HG02759 (cell line): ENCODE measurements around the gene PAEP.

ENCODE experiments used
- ATAC-seq: cut with Tn5 transposase; IDR thresholded peaks from one replicate; pipeline ENCODE4 v1.9.1; 2021; ENCODE audit warnings: mild to moderate bottlenecking, moderate library complexity; ENCODE audit not compliant: unreplicated experiment

The PAEP gene

GRCh38 chr9:135574943-135575342 lies 13.4 kb downstream of the PAEP start:
- ATAC-seq, result no peak

GRCh38 chr9:135575995-135576631 lies 14.6 kb downstream of the PAEP start:
- no peak for ATAC-seq

- ATAC-seq, result no peak
Measured at GRCh38 chr9:135577256-135577655, 15.7 kb downstream of the PAEP start.

GRCh38 chr9:135579356-135579755 lies 17.8 kb downstream of the PAEP start:
- ATAC-seq, result no peak

DNA sequence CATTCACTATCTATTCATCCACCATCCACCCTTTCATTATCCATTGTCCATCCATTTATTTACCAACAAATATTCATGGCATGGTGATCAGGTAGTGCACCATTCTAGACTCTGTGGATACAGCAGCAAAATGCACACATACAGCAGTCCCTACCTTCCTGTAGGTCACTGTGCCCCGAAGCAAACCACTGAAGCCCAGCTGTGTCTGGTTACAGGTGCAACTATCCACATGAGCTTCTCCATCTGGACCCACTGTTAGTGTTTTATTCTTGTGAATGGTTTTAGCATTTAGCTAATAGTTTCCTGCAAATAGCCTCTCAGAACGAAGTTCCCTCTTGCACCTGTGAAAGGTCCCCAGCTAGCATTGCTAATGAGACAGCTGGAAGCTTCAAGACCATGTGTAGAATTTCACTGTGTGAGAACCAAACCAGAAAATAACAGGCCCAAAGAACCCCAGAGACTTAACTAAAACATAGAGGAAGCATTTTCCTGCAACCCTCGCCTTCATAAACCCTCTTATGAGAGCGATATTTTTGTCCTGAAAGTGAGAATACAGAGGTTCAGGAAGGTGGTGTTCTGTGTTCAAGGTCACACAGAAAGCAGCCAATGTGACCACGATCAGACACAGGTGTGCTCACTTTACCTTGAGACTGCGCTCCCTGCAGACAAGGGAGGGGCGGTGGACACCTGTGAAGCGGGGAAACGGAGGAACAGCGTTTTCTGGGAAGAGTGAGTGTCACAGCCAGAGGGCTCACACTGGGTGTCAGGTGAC lies 18.5 kb downstream of the PAEP start:
- ATAC-seq, result no peak

GRCh38 chr9:135580664-135581380 lies 19.3 kb downstream of the PAEP start:
- ATAC-seq, result no peak

DNA sequence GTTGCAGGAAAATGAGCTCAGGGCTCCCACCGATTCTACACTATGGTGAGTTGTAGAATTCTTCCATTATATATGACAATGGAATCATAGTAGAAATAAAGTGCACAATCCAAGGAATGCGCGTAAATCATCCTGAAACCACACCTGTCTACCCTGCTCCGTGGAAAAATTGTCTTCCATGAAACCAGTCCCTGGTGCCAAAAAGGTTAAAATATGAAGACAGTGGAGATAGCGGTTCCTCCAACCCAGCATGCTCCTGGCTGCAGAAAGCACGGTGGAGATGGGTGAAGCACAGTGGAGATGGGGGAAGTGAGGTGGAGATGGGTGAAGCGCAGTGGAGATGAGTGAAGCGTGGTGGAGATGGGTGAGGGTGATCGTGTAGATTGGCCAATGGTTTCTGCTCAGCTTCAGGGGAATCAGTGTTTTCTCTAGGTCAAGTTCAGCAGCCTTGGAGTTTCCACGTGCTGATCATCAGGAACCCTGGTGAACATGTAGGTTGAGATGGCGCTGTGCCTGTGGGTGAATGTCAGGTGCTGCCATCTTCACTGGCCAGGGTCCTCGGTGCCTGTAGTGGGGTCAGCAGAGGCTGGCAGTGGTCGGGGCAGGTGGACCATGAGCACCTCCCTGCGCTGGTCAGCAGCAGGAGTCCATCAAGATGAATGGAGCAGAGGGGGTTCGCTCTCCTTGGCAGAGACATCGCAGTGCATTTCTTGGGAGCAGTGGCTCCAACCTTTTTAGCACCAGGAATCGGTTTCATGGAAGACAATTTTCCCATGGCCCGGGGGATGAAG lies 20.3 kb downstream of the PAEP start:
- ATAC-seq, result no peak

DNA sequence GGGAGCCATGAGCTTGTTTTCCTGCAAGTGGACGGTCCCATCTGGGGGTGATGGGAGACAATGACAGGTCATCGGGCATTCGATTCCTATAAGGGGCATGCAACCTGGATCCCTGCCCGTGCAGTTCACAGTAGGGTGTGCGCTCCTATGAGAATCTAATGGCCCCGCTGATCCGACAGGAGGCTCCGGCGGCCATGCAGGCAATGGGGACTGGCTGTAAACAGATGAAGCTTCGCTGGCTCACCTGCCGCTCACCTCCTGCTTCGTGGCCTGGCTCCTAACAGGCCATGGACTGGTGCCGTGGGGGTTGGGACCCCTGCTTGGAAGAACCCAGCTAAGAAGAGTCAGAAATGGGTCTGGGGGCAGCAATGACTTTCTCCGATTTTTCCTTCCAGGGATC lies 21.0 kb downstream of the PAEP start:
- no peak for ATAC-seq

DNA sequence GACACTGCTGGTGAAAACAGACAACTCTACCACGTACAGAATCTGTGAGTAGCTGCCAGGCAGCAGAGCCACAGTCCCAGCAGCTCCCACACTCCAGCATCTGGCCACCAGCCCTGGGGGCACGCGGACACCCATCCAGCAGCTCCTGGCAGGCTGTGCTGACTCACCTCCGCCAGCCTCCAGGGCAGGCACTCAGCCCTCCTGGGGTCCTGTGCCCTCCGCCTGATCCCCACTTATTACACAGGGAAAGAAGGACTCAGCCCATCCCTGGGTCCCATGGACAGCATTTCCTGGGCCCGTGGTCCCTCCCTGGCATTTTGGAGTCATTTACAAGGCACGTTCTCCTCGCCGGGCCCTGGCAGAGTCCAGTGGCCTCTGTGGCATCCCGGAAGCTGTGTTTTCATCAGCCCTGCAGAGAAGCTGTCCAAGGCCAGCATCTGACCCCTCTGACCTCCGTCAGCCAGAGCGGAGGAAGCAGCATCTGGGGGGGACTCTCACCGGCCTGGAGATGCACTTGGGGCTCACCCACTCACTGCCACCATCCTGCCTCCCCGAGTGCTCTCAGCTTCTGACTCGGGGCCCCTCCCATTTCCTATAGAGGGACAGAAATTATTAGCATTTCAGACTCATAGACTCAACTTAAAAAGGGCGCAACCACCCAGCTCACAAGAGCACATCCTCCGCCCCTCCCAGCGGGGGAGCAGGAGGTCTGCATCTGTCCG lies 21.6 kb downstream of the PAEP start:
- ATAC-seq, result no peak

GRCh38 chr9:135583688-135584011 lies 22.1 kb downstream of the PAEP start:
- ATAC-seq, result no peak

DNA sequence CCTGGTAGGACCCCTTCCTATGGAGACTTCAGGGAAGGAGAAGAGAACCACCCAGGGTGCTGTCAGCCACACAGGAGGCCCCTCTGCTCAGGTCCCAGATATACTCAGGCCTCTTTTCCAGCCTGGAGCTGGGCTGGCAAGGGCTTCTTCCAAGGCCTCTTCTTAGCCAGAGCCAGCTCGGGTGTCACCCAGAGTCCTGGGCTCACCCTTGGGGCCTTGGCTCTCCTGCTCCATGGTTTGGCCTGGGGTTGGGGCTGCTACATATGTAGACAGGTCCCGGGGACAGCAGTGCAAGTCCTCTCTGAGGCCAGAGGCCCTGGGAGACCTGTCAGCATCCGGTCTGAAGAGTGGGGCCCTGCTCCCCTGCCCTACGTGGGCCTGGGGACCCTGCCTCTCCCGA lies 22.8 kb downstream of the PAEP start:
- ATAC-seq, result no peak

GRCh38 chr9:135584934-135585333 lies 23.4 kb downstream of the PAEP start:
- ATAC-seq, result no peak

DNA sequence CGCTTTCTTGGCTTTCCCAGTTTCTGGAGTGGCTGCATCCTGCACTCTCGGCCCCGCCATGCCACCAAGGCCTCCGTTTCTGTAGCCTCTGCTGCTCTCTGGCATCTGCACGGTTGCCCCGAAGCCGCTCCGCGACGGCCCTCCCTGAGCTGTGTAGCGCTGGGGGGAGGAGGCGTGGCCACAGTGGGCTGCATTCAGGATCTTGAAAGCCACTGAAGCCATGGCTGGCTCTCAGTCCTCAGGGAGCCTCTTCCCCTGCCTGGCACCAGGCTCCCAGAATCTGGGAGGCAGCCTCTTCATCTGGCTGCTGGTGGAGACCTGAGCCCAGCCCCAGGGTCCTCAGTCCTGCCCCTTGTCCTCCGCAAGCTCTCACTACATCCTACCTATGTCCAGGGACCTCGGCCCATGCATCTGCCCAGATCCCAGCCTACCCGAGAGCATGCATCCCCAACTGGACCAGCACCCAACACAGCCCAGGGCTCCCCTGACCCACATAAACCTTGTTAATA lies 25.1 kb downstream of the PAEP start:
- ATAC-seq, result no peak

DNA sequence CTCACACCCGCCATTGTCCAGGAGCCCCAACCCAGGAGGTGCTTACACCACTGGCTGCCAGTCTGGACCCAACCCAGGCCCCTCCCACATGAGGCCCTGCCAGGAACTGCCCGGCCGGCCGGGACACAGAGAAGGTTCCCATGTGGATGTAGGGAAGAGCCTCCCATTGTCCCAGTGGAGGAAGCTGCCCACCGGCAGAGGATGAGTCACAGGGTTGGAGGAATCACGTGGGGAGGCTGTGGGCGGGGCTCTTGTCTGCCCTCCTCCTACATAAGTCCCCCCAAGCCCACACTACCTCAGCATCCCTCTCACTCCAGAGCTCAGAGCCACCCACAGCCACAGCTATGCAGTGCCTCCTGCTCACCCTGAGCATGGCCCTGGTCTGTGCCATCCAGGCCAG lies 26.1 kb downstream of the PAEP start:
- no peak for ATAC-seq

DNA sequence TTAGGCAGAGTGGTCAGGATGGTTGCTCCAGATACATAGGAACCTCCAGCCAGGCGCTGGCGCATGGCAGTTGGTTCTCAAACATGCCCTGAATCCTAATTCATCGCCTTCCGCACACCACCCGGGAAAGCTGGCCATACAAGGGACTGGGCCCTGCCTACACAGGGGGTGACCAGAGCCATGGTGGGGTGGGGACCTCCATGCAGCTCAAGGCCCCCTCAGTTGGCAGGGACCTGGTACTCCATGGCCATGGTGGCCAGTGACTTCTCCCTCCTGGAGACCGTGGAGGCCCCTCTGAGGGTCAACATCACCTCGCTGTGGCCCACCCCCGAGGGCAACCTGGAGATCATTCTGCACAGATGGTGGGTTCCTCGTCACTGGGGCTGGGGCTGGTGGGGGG lies 26.8 kb downstream of the PAEP start:
- no peak for ATAC-seq

DNA sequence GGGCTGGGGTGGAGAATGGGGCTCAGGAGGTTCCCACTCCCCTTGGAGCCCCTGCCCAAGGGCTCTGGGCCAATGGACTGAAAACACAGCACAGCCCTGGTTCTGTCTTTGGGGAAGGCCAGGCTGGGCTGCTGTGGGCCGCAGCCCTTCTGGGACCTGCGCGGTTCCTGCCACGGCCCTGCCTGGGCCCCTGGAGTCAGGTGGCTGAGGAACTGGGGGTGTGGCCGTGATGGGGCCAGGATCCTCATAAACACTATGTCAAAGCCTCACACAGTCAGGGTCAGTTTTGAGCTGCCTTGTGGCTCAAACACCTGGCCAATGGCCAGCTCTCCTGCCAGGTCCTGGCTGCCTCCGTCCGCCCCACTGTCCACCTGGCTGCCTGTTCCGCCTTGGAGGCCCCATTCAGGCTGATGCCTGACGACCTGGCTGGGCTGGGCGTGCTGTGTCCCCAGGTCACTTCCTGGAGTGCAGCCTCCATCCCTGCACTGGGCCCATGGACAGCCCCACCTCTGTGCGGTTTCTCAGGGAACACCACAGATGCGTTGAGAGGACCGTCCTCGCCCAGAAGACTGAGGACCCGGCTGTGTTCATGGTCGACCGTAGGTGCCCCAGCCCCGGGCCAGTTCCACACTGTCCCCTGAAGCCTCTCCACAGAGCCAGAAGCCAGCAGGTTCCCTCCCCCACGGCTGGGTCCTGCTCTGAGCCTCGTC lies 27.5 kb downstream of the PAEP start:
- ATAC-seq, result no peak

DNA sequence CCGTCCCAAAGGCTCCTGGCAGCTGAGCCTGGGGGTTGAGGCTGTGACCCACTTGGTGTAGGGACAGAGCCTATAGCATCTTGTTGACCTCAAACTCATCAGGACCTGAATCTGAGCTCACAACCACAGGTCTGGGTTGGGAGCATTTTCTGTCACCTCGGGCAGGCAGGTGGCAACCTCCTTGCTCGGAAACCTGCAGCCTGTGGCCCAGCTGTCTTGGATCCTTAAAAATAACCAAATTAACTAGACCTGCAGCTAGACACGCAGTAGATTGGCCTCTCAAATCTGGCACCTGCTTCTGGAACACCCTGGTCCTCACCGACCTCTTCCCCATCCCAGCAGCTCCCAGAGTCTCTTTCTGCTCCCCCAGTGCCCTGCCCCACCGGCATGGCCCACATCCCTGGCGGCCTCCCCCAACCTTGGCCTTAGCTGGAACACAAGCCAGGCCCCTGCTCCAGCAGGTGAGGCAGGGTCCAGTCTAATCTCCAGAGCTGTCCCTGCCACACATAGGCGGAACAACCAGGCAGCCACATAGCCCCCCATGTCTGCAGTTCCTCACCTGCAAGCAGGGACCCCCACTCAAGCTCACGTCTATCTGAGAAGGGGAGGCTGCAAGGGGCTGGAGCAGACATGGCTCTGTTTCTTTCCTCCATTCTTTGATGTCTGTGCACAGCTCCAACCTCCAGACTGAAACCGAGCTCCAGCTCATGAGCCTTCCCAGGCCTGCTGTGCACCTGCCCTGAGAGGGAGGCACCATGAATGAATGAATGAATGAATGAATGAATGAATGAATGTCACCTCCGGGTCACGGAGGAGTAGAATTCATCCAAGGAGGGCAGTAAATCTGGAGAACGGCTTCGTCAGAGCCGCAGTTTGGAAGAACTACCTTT lies 28.3 kb downstream of the PAEP start:
- ATAC-seq, result no peak

- ATAC-seq, result no peak
Measured at GRCh38 chr9:135590486-135591079, 29.0 kb downstream of the PAEP start.
